GM19324 (cell line): ENCODE results near the gene ASNSD1.
"Not testable (repeated sequence)": the region's sequence is repeated elsewhere in the genome, so short reads cannot be mapped to it uniquely, and the experiment has no call there.

Experiments
- ATAC-seq: cut with Tn5 transposase; IDR thresholded peaks from one replicate; pipeline ENCODE4 v1.9.1; 2021; ENCODE audit warnings: mild to moderate bottlenecking, moderate library complexity; ENCODE audit not compliant: unreplicated experiment, low FRiP score

The ASNSD1 gene

DNA sequence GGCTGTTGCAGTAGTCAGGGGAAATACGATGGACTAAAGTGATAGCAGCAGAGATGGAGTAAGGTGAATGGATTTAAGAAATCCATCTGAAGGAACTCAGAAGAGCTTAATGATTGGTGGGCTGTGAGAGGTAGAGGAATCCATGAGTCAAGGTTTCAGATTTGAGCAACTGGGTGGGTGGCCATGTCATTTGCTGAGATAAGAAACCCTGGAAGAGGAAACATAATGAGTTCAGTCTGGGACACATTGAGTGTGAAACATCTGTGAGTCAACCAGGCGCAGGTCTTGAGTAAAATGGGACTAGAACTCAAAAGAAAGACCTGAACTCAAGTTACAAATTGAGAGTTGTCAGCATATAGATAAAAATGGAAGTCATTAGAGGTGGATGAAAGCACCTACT, 19.7 kb upstream of the ASNSD1 start:
- no peak for ATAC-seq

- no peak for ATAC-seq
Observed at GRCh38 chr2:189646521-189646920, 14.7 kb upstream of the ASNSD1 start.

DNA sequence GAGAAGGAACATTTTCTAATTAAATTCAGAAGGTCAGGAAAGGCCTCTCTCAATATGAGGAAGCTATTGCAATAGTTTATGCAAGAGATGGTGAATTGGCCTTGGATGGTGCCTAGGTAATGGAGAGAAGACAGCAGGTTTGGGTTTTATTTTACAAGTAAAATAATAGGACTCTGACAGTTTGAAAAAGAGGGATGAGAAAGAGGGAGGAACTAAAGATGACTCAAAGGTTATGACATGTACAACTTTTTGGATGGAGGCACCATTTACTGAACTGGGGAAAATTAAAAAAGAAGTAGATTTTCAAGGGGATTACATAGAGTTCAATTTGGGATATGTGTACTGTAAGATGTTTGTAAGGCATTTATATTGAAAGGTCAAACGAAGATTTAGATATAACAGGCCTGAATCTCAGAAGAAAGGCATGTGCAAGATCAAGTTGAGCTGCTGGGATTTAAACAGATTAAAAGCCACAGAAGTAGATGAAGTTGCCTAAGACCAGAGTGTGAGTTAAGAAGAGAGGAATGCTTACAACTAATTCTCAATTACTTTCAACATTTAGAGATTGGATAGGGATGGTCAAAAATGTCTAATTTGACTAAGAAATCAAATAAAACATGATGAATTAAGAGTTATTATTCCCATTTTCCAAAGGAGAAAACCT, 12.3 kb upstream of the ASNSD1 start:
- no peak for ATAC-seq

DNA sequence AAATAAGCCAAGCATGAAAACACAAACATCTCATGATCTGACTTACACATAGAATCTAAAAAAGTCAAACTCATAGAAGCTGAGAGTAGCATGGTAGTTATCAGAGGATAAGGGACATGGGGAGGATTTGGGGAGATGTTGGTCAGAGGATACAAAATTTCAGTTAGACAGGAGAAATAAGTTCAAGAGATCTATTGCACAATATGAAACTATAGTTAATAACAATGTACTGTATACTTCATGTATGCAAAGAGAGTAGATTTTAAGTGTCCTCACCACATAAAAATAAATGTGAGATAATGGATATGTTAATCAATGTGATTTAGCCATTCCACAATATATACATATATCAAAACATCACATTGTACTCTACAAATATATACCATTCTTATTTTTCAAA, 10.0 kb upstream of the ASNSD1 start:
- ATAC-seq: no peak

DNA sequence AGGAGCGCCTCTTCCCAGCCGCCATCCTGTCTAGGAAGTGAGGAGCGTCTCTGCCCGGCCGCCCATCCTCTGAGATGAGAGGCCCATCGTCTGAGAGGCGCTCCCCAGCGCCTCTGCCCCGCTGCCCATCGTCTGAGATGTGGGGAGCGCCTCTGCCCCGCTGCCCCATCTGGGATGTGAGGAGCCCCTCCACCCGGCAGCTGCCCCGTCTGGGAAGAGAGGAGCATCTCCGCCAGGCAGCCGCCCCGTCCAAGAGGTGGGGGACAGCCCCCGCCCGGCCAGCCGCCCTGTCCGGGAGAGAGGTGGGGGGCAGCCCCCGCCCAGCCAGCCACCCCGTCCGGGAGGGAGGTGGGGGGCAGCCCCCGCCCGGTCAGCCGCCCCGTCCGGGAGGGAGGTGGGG, 7.8 kb upstream of the ASNSD1 start:
- not testable (repeated sequence) for ATAC-seq

DNA sequence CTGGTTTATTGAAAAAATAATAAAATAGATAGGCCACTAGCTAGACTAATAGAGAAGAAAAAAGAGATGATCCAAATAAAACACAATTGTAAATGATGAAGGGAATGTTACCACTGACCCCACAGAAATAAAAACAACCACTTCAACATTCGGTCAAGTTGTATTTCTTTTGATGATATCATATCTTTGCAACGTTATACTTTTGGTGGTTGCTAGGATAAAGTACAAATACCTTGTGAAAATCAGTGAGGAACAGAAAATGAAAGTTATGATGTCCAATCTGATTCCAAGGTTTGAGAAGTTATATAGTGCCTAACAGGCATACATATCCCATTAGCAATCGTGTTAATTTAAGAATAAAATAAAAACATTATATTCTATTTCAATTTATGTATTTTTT, 6.6 kb upstream of the ASNSD1 start:
- no peak for ATAC-seq

GRCh38 chr2:189657867-189658266, 3.4 kb upstream of the ASNSD1 start:
- peak; percentile 53 for ATAC-seq

DNA sequence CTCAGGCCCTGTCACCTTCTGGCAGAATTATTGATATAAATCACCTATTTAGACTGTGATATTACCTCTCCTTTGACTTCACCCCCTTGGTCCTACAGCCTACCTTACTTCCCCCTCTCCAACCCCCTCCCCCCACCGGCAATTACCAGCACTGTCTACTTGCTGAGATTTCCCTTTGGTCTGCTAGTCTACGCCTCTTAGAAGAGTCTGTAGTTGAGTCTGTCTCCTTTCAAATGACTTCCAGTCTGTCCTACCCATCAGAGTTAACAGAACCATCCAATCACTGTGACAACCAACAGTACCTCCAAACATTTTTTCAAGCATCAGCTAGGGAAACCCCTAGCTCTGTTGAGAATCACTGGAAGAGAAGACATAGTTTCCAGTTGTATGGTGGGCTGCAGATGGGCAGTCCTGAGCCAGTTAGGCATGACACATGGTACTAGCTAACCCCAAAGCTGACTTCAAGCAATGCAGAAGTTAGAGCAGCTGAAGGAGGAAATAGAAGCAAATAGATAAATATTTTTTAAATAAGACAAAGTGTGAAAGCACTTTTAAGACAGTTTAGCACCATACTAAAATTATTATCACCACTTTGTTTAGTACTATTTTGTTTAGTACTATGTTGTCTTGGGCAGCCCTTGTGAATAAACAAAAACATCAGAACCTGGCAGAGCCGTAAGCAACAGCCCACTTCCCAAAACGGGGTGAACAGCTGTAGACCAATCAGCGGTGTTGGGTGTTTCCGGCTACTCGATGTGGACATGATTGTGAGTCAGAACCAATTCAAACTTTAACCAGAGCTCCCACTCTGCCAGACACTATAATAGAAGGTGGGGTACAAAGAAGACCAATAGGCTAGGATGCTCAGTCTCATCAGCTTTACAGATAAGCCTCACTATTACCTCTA, 2.7 kb upstream of the ASNSD1 start:
- ATAC-seq: no peak

DNA sequence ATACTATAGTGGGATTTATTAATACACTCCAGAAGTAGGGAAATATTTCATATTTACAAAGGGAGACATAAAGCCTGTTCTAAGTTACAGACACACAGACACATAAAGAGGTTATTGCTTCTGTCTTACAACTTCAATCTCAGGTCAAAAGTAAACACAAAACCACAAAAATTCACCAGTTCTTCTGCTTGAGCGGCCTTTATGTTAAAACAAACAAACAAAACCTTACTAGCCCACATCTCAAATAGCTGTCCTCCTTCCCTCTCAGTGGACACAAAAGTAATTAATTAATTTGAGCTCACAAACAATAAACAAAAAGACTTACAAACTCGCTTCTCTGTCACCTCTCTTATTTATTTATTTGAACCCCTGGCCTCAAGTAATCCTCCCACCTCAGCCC, 1.5 kb upstream of the ASNSD1 start:
- no peak for ATAC-seq

DNA sequence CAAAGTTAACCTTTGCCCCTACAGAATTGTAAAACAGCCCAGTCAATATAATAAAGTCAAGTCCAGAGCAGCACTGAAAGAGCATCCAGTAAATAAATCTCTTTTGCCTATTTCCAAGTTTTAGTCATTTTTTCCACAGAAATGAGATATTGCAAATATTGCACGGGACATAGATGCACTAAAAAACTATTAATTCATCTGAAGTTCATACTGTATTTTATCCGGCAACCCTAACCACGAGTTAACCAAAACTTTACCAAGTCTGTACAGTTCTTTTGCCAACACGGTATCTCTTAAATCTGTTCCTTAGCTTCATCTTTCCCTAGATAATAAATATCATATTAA, 484 bp upstream of the ASNSD1 start:
- ATAC-seq: no peak

- no peak for ATAC-seq
Observed at GRCh38 chr2:189661957-189662321, 680 bp downstream of the ASNSD1 start.

DNA sequence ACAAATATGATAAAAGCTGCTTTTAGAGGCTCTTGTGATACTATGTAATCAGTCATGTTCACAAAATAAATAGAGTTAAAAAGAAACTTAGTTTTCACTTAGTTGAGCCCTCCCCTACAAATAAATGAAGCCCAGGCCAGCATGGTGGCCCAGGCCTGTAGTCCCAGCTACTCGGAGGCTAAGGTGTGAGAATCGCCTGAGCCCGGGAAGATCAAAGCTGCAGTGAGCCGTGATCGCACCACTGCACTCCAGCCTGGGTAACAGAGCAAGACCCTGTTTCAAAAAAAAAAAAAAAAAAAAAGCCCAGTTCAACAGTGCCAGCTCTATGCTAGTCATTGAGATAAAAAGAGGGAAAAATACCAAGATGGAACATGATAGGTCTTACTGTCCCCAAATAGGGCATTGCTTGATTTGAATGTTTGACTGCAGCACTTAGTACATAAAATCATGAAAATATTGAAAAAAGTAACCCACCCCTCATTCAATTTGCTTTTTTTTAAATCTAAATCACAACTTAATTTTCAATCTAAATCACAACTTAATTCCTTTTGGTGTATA, 1.5 kb downstream of the ASNSD1 start:
- no peak for ATAC-seq

DNA sequence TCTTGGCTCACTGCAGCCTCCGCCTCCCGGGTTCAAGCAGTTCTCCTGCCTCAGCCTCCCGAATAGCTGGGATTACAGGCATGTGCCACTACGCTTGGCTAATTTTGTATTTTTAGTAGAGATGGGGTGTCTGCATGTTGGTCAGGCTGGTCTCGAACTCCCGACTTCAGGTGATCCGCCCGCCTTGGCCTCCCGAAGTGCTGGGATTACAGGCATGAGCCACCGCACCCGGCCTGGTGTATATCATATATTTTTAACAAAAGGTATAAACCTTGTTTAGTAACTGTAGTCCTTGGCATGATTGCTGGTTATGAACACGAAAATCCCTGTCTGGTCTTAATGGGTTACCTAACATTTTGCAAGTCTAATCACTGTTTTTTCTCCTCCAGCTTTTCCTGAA, 2.1 kb downstream of the ASNSD1 start:
- ATAC-seq: not testable (repeated sequence)

DNA sequence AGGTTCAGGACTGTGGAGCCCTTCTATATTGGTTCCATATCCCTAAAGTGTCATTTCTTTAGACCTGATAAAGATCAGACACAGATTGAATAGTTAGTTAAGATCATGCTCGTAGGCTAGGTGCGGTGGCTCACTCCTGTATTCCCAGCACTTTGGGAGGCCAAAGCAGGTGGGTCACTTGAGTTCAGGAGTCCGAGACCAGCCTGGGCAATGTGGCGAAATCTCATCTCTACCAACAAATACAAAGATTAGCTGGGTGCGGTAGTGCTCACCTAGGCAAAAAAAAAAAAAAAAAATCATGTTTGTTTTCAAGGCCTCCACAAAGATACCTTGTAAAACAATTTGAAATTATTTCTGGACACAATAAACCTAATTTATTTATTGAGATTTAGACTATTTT, 8.7 kb downstream of the ASNSD1 start:
- ATAC-seq: no peak

- ATAC-seq: no peak
Observed at GRCh38 chr2:189673661-189674373, 12.6 kb downstream of the ASNSD1 start.

DNA sequence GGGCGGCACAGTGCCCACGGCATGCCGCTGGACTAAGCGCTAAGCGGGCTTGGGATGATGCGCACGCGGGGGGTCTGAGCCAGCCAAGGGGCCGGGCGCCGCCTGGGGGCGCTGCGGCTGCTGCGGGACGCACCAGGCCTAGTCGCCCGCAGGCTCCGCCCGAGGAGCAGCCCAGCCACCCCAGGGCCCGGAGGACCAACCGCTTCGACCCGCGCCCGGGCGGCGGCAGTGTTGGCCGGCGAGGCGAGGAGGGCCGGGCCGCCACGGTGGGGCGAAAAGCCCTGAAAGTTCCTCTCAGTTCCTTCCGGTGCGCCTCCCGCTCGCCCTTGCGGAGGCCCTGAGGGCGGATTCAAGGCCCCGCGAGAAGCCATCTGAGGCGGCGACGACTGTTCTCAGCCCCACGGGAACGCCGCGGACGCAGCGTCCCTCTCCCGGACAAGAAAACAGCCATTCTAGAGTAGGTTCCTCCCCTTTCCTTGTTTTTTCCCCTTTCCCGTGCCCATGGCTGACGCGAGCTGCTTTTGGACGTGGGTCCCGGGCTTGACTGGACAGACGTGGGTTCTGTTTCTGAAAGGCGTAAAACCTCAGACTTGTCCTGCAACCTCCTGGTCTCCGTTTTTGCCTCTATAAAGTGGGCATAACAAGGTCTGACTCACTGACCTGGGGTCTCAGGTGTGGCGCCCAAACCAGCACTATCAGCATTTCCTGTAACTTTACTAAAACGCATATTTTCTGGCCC, 13.3 kb downstream of the ASNSD1 start, which contains the start of gene ANKAR:
TSS of gene ANKAR (plus strand) at position 297 of the 739 bp plus-strand sequence. CDS start 1,821 bp downstream, outside the sequence.
- ATAC-seq: peak; percentile 99

DNA sequence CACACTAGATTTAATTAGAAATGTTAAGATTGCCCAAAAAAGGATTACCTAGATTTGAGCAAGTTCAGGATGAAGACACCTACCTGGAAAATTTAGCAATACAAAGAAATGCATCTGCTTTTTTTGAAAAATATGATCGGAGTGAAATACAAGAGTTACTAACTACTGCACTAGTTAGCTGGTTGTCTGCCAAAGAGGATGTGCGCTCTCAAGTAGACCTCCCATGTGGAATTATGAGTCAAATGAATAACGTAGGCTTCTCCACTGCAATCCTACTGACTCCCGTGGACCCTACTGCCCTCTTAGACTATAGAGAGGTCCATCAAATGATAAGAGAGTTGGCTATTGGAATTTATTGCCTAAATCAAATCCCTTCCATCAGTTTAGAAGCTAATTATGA, 15.2 kb downstream of the ASNSD1 start:
- no peak for ATAC-seq

DNA sequence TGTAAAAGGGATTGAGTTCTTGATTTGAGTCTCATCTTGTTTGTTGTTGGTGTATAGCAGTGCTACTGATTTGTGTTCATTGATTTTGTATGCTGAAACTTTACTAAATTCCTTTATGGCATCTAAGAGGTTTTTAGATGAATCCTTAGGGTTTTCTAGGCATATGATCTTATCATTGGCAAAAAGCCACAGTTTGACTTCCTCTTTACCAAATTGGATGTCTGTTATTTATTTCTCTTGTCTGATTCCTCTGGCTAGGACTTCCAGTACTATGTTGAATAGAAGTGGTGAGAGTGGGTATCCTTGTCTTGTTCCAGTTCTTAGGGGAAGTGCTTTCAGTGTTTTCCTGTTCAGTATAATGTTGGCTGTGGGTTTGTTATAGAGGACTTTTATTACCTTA, 18.0 kb downstream of the ASNSD1 start:
- no peak for ATAC-seq

DNA sequence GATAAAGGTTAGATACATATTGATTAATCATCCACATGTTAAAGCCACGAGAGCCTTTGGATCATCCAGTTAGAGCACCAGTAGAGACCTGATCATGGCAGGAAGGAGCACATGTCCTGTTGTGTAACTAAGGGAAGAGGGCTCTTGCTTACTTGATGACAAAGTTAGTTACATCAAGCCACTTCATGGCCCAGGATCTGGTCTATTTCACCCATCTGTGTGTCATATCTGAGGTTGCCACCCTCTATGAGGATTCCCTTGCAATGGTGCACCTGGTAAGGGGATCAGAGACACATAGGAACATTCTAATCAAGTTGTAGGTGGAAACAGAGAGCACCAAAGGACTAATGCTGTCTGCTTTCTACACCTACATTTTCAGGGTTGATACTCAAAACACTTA, 19.9 kb downstream of the ASNSD1 start:
- ATAC-seq: no peak

- no peak for ATAC-seq
Observed at GRCh38 chr2:189681903-189682302, 20.6 kb downstream of the ASNSD1 start.
